Loucy (cell line): ENCODE results near the gene HDLBP.

Experiments
- CTCF ChIP-seq: fragments of 200-600 bp; sonication (generic); conservative IDR thresholded peaks from 2 replicates; pipeline ENCODE4 v1.5.1; 2014; ENCODE audit warnings: mild to moderate bottlenecking, antibody characterized with exemption, low read length
- EZH2phosphoT487 ChIP-seq: fragments of 200-600 bp; IDR thresholded peaks from 2 replicates; pipeline ENCODE4 v1.6.1; 2018; ENCODE audit warnings: antibody characterized with exemption, mild to moderate bottlenecking, moderate library complexity, borderline replicate concordance

GRCh38 chr2:241232736-241233575 lies 82.5 kb downstream of the HDLBP start:
- TF ChIP-seq CTCF (no peak), EZH2phosphoT487 (no peak)
